GM23248 (cell line): Measurements from ENCODE around the gene RTCB. TPM values are rescaled to one million over a fixed set of nuclear protein-coding genes. Genes with fewer than 3 reads are reported as not detected.

Experiments
- DNase-seq: peaks from one replicate; pipeline ENCODE4 v3.0.0-alpha.2; 2015
- H2AFZ ChIP-seq: fragments of 200-600 bp; sonication (generic); 2 replicates; pipeline ENCODE4 v1.6.1; 2016; ENCODE audit warnings: antibody characterized with exemption
- H3F3A ChIP-seq: fragments of 200-600 bp; sonication (generic); 2 replicates; pipeline ENCODE4 v1.6.1; 2016; ENCODE audit warnings: mild to moderate bottlenecking, antibody characterized with exemption, mixed run types; ENCODE audit not compliant: insufficient read depth
- H3K27ac ChIP-seq: fragments of 200-600 bp; sonication (generic); 2 replicates; pipeline ENCODE4 v1.5.1; 2016; ENCODE audit warnings: mild to moderate bottlenecking
- H3K27me3 ChIP-seq: fragments of 200-600 bp; sonication (generic); replicated peaks from 2 replicates; pipeline ENCODE4 v1.6.1; 2016; ENCODE audit warnings: mild to moderate bottlenecking; ENCODE audit not compliant: insufficient read depth
- H3K36me3 ChIP-seq: fragments of 200-600 bp; sonication (generic); 2 replicates; pipeline ENCODE4 v1.6.1; 2016; ENCODE audit warnings: low read depth, mild to moderate bottlenecking
- H3K4me1 ChIP-seq: fragments of 200-600 bp; sonication (generic); 2 replicates; pipeline ENCODE4 v1.6.1; 2016; ENCODE audit warnings: mild to moderate bottlenecking; ENCODE audit not compliant: insufficient read depth
- H3K4me2 ChIP-seq: fragments of 200-600 bp; sonication (generic); one replicate; pipeline ENCODE4 v1.6.1; 2016; ENCODE audit warnings: mild to moderate bottlenecking; ENCODE audit not compliant: unreplicated experiment
- H3K4me3 ChIP-seq: fragments of 200-600 bp; sonication (generic); 2 replicates; pipeline ENCODE4 v1.5.1; 2016; ENCODE audit warnings: mild to moderate bottlenecking
- H3K79me2 ChIP-seq: fragments of 200-600 bp; sonication (generic); 2 replicates; pipeline ENCODE4 v1.6.1; 2016; ENCODE audit warnings: mild to moderate bottlenecking; ENCODE audit not compliant: insufficient read depth
- H3K9ac ChIP-seq: fragments of 200-600 bp; sonication (generic); 2 replicates; pipeline ENCODE4 v1.6.1; 2016; ENCODE audit warnings: mild to moderate bottlenecking
- H3K9me2 ChIP-seq: fragments of 200-600 bp; sonication (generic); 2 replicates; pipeline ENCODE4 v1.6.1; 2016; ENCODE audit warnings: mixed run types, mild to moderate bottlenecking, moderate library complexity; ENCODE audit not compliant: insufficient read depth
- H3K9me3 ChIP-seq: fragments of 200-600 bp; sonication (generic); one replicate; pipeline ENCODE4 v1.6.1; 2017; ENCODE audit warnings: low read depth
- H4K20me1 ChIP-seq: fragments of 200-600 bp; sonication (generic); 2 replicates; pipeline ENCODE4 v1.6.0; 2016; ENCODE audit not compliant: insufficient read depth
- EZH2 ChIP-seq: fragments of 200-600 bp; sonication (generic); IDR thresholded peaks from 2 replicates; pipeline ENCODE4 v1.6.1; 2018; ENCODE audit warnings: antibody characterized with exemption, mild to moderate bottlenecking; ENCODE audit not compliant: insufficient read depth, poor library complexity, severe bottlenecking
- EZH2phosphoT487 ChIP-seq: fragments of 200-600 bp; sonication (generic); IDR thresholded peaks from 2 replicates; pipeline ENCODE4 v1.6.1; 2018; ENCODE audit warnings: antibody characterized with exemption, moderate library complexity, mild to moderate bottlenecking, low read depth; ENCODE audit not compliant: insufficient read depth
- WGBS, 2 experiments: methylation state at CpG; one replicate each; pipeline ENCODE4 v1.1.6; 2015 to 2017; ENCODE audit warnings: low lambda C conversion rate in 2 of 2, low coverage in 1 of 2; ENCODE audit errors: missing lambda C conversion rate in 2 of 2; 5-methylcytosine and 5-hydroxymethylcytosine counted together
- in situ Hi-C: fragments of 300-500 bp; cut with MboI; formaldehyde crosslinking; loops from 2 replicates; pipeline ENCODE4 v1.15.0; 2020
- polyA plus RNA-seq: library from polyadenylated mRNA; unstranded; fragments of >200 nt; fragmentation: Nextera tagmentation; extraction: Ambion mirVana; gene quantifications from 2 replicates; pipeline ENCODE4 v1.2.1, GENCODE V29; 2016
- total RNA-seq: library from RNA; depleted of rRNA; stranded (reverse); fragments of >200 nt; shearing (Covaris generic); gene quantifications from 2 replicates; pipeline ENCODE4 v1.2.3, GENCODE V29; 2014

The RTCB gene
- total and polyA plus RNA-seq, 2 experiments from 2014 or later, result 88.8 to 101 TPM

DNA sequence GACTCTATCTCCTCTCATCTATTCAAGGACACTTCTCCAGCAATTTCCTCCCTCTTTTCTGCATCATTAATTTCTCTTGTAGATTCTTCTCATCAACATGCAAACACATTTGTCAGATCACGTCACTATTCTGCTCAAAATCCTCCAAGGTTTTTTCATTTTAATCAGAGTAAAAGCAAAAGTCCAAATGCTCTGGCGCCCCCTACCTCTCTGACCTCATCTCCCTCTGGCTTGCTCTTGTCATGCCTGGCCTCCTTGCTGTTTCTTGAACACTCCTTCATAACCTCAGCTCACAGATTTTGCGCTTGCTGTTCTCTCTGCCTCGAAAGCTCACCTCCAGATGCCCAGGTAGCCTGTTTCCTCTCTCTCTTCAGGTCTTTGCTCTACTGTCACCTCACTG is 22.4 kb downstream of the RTCB start:
- in situ Hi-C loops, result no loop called here
- no peaks in the 10 kb centered on the region for H3K79me2 ChIP-seq
- H3K9me2 ChIP-seq, result no peaks in the 10 kb centered on the region
- H3K4me1 ChIP-seq, result no peaks in the 10 kb centered on the region
- H3K4me2 ChIP-seq, result no peak overlapping the region
- H3K9ac ChIP-seq, result no peak overlapping the region
- no peak overlapping the region for H2AFZ ChIP-seq
- peaks cover 4% of the 10 kb centered on the region; the same call in 1 of the 2 replicates for H3F3A ChIP-seq
- peaks cover 51% of the 10 kb centered on the region for H3K36me3 ChIP-seq
- 58 to 60% methylated on average over 4 of the region's 4 CpGs for WGBS, 2 experiments
- TF ChIP-seq EZH2 (no peak), EZH2phosphoT487 (no peak)
- H4K20me1 ChIP-seq, result no peaks in the 10 kb centered on the region
- H3K9me3 ChIP-seq, result no peaks in the 10 kb centered on the region
- H3K4me3 ChIP-seq, result no peak overlapping the region
- peak; percentile 45 for DNase-seq
- H3K27ac ChIP-seq, result no peak overlapping the region
- no peaks in the 10 kb centered on the region for H3K27me3 ChIP-seq

DNA sequence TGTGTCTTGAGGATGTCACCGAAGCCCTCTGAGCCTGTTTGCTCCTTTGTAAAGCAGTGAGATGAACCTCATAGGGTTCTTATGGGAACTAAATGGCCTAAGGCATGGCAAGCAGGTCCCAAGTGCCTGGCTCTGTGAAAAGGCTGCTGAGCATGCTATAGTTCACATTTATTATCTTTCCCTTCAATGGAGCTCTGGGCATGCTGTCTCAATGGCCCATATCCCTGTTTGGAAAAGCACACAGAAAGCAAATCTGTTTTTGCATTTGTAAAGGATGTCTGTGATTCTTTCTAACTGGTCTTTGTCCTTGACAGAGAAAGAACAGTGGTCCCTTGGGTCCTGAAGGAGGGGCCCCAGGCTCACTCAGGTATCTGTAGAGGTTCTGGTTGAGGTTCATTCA is 26.4 kb downstream of the RTCB start:
- in situ Hi-C loops, result no loop called here
- DNase-seq, result no peak
- Histone ChIP-seq H3K4me3 (no peak overlapping the region), H3K27me3 (no peaks in the 10 kb centered on the region), H3K9me3 (no peaks in the 10 kb centered on the region), H3K4me2 (no peak overlapping the region), H3K9me2 (no peaks in the 10 kb centered on the region), H3K4me1 (no peaks in the 10 kb centered on the region), H3K9ac (no peak overlapping the region), H3F3A (peaks cover 4% of the 10 kb centered on the region; the same call in 1 of the 2 replicates), H2AFZ (no peak overlapping the region), H3K36me3 (peaks cover 14% of the 10 kb centered on the region), H4K20me1 (no peaks in the 10 kb centered on the region), H3K27ac (no peak overlapping the region), H3K79me2 (no peaks in the 10 kb centered on the region)
- WGBS, 2 experiments, result 100% methylated on average over 1 of the region's 1 CpG
- no peak for TF ChIP-seq EZH2
- TF ChIP-seq EZH2phosphoT487, result no peak

DNA sequence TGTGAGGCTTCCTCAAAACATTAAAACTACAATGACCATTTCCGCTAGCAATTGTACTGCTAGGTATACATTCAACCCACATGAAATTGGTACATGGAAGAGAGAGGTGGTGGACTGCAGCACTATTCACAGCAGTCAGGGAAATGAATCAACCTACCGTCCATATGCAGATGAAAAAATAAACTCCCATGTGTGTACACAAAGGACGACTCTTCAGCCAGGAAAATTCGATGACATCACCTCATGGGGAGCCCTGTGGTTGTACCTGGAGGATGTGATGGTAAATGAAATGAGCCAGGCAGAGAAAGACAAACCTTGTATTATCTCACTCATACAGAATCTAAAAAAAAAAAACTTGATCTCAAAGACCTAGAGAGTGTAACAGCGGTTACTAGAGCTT is 31.1 kb downstream of the RTCB start:
- no peak overlapping the region for H3K4me2 ChIP-seq
- H3K9ac ChIP-seq, result no peak overlapping the region
- no peak overlapping the region for H3K4me3 ChIP-seq
- H3K9me2 ChIP-seq, result no peaks in the 10 kb centered on the region
- 77 to 79% methylated on average over 5 of the region's 5 CpGs for WGBS, 2 experiments
- H2AFZ ChIP-seq, result no peak overlapping the region
- no peaks in the 10 kb centered on the region for H3K36me3 ChIP-seq
- H3K4me1 ChIP-seq, result no peaks in the 10 kb centered on the region
- no peak for DNase-seq
- H3F3A ChIP-seq, result no peaks in the 10 kb centered on the region
- H3K27ac ChIP-seq, result no peak overlapping the region
- in situ Hi-C loops, result no loop called here
- H4K20me1 ChIP-seq, result no peaks in the 10 kb centered on the region
- TF ChIP-seq EZH2, result no peak
- TF ChIP-seq EZH2phosphoT487, result no peak
- no peaks in the 10 kb centered on the region for H3K9me3 ChIP-seq
- H3K79me2 ChIP-seq, result no peaks in the 10 kb centered on the region
- H3K27me3 ChIP-seq, result no peaks in the 10 kb centered on the region

DNA sequence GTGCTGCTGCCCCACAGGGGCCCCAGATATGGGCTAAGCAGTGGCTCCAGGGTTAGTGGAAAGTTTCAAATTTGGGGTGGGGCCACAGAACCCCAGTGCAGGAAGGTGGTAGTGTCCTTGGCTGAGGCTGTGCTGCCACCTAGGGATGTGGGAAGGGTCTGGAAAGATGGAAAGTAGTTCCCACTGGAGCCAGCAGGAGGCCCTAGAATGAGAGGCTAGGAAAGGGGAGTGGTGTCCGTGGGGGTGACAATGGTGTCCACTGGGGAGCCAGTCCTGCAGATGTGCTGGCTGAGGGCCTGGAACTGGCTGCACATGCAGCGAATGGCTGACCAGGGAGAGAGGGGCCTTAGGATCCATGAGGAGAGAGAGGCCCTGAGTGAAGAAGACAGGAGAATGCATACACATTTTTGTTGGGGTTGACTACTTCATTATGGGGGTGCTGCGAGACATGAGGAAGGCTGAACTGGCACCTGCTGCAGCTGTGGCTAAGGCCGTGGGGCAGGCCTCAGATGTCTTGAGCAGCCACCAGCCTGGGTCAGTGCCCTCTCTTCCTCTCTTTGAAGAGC is 33.3 kb downstream of the RTCB start:
- Histone ChIP-seq H3K4me3 (no peak overlapping the region), H3F3A (no peaks in the 10 kb centered on the region), H3K4me2 (no peak overlapping the region), H3K79me2 (no peaks in the 10 kb centered on the region), H3K27me3 (no peaks in the 10 kb centered on the region), H3K9ac (no peak overlapping the region), H3K9me3 (no peaks in the 10 kb centered on the region), H3K36me3 (no peaks in the 10 kb centered on the region), H2AFZ (no peak overlapping the region), H3K4me1 (no peaks in the 10 kb centered on the region), H3K9me2 (no peaks in the 10 kb centered on the region), H3K27ac (no peak overlapping the region), H4K20me1 (no peaks in the 10 kb centered on the region)
- 39 to 55% methylated on average over 4 of the region's 4 CpGs for WGBS, 2 experiments
- DNase-seq, result peak; percentile 35
- in situ Hi-C loops, result no loop called here
- TF ChIP-seq EZH2phosphoT487, result no peak
- TF ChIP-seq EZH2, result no peak

DNA sequence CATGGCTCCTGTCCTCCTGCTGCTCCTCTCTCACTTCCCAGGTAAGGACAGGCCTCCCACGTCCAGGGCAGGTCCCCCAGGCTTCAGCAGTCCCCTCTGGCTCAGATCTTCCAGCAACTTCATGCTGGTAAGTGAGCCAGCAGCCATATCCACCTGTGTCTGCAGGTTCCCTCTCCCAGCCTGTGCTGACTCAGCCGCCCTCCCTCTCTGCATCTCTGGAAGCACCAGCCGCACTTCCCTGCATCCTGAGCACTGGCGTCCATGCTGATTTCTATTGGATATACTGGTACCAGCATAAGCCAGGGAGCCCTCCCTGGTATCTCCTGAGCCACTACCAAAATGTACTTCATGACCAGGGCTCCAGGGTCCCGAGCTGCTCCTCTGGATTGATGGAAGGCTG is 35.4 kb downstream of the RTCB start:
- Histone ChIP-seq H3K4me2 (no peak overlapping the region), H3K36me3 (no peaks in the 10 kb centered on the region), H3K9me3 (no peaks in the 10 kb centered on the region), H3K9ac (no peak overlapping the region), H3K79me2 (no peaks in the 10 kb centered on the region), H3K27me3 (no peaks in the 10 kb centered on the region), H4K20me1 (no peaks in the 10 kb centered on the region), H3K4me3 (no peak overlapping the region), H3F3A (no peaks in the 10 kb centered on the region), H3K4me1 (no peaks in the 10 kb centered on the region), H3K9me2 (no peaks in the 10 kb centered on the region), H2AFZ (no peak overlapping the region), H3K27ac (no peak overlapping the region)
- in situ Hi-C loops, result no loop called here
- no peak for TF ChIP-seq EZH2phosphoT487
- TF ChIP-seq EZH2, result no peak
- WGBS, 2 experiments, result 51 to 52% methylated on average over 5 of the region's 5 CpGs
- DNase-seq, result no peak
